Tibial nerve (tissue), 4 donors: ENCODE measurements around the gene ELOVL7. TPM values are rescaled to one million over a fixed set of nuclear protein-coding genes. Genes with fewer than 3 reads are reported as not detected.

ENCODE experiments used
- DNase-seq, 2 donors: peaks; one replicate each; pipeline ENCODE4 v3.0.0-alpha.2; 2019; ENCODE audit warnings: low spot score in 2 of 2
- H3K27ac ChIP-seq, 4 donors: fragments of 200-600 bp; sonication (generic) in 3 of 4; one replicate each; pipeline ENCODE4 v1.5.1; 2017 to 2019; ENCODE audit warnings: mild to moderate bottlenecking in 1 of 4
- H3K27me3 ChIP-seq, 2 donors: fragments of 200-600 bp; sonication (generic) in 1 of 2; one replicate each; pipeline versions ENCODE4 v1.5.1 to v1.6.0; 2017 to 2019
- H3K36me3 ChIP-seq, 3 donors: fragments of 200-600 bp; sonication (generic); one replicate each; pipeline ENCODE4 v1.5.1; 2018 to 2019
- H3K4me1 ChIP-seq, 4 donors: fragments of 200-600 bp; sonication (generic) in 3 of 4; one replicate each; pipeline ENCODE4 v1.5.1; 2017 to 2019
- H3K4me3 ChIP-seq, 4 donors: fragments of 200-600 bp; sonication (generic) in 3 of 4; one replicate each; pipeline ENCODE4 v1.5.1; 2017 to 2019; ENCODE audit warnings: mild to moderate bottlenecking in 1 of 4, moderate library complexity in 1 of 4
- H3K9me3 ChIP-seq, 4 donors: fragments of 200-600 bp; sonication (generic) in 3 of 4; one replicate each; pipeline ENCODE4 v1.5.1; 2017 to 2019
- EP300 ChIP-seq, 2 donors: sonication (generic); formaldehyde crosslinking; IDR thresholded peaks; one replicate each; pipeline ENCODE4 v1.6.1; 2017; ENCODE audit warnings: antibody characterized with exemption in 2 of 2, mild to moderate bottlenecking in 1 of 2
- POLR2A ChIP-seq, 2 donors: fragments of 450-650 bp; IDR thresholded peaks; one replicate each; pipeline ENCODE4 v1.6.1; 2017; ENCODE audit warnings: antibody characterized with exemption in 2 of 2, mild to moderate bottlenecking in 2 of 2, moderate library complexity in 2 of 2
- WGBS, 2 donors: methylation state at CpG; one replicate each; pipeline ENCODE4 v1.1.5; 2018; 5-methylcytosine and 5-hydroxymethylcytosine counted together
- total RNA-seq, 4 donors: library from RNA; depleted of rRNA; stranded (reverse); fragments of >200 nt; gene quantifications; one replicate each; pipeline ENCODE4 v1.1.0, GENCODE V29; 2016
- TF ChIP-seq, protein P1 (sequence below), 5 experiments: fragments of 200-600 bp in 3 of 5; fragments of 450-650 bp in 2 of 5; sonication (generic) in 3 of 5; IDR thresholded peaks; one replicate each; pipeline ENCODE4 v1.5.1; 2016 to 2019; ENCODE audit warnings: antibody characterized with exemption in 5 of 5, mild to moderate bottlenecking in 3 of 5, moderate library complexity in 2 of 5

ELOVL7 gene
- 10 to 100 TPM in 3 of 4 donors, 1 to 10 TPM in 1; 9.0 to 28.0 (median 15.8) TPM for total RNA-seq

DNA sequence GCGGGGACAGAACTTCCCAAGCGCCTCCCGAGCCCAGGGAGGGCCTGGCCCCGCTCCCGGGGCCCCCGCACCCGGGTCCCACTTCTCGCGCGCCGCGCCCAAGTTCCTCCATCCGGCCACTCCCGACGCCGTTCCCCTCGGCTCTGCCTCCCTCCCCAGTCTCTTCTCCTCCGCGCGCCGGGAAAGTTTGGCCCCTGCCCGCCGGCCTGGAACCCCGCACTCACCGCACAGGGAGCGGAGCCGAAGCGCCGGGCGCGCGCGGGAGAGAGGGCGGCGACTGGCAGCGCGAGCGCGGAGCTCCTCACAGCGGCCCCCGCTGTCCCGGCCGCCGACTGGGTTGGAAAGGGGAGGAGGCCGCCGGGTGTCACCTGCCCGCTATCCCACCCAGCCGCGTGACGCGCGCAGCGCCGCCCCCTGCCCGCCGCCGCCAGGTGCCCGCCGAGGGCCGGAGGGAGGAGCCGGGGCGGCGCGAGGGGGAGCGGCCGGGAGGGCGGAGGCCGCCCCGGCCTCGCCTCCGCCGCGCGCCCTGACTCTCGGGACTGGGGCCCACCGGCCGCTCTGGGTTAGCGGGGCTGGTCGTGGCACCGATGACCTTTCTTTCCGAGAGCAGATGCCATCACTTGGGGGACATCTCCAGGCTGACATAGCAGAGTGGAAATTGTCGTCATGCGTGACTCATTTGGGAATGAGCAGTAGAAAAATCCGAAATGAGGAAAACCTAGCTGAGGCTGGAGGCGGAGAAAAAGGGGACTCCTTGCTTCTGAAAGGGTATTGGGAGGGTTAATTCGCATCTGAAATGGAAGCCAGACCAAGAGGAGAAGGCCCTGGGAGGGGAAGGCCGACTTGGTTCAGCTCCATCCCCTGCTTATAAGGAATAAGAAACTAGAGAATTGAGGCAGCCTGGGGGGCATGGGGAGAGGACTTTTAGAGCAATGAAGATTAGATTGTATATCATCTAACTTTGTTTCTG lies at the start of gene ELOVL7:
ELOVL7 (minus strand) TSS at position 334 of the 970 bp plus-strand sequence. CDS start 56,872 bp downstream, outside the sequence.
- Histone ChIP-seq H3K27me3 (peaks cover 0 to 39% of the 10 kb centered on the region in 2 donors), H3K9me3 (no peaks in the 10 kb centered on the region), H3K36me3 (no peaks in the 10 kb centered on the region), H3K4me1 (peaks cover 0 to 21% (median 4%) of the 10 kb centered on the region in 4 donors), H3K4me3 (peak within 1 kb of the TSS; percentile 52 to 68 (median 59)), H3K27ac (peak within 1 kb of the TSS; percentile 44 to 86 (median 76))
- peak in 1 of 2 donors; percentile 46 for TF ChIP-seq POLR2A (IDR thresholded peaks at IDR 0.05)
- TF ChIP-seq, protein P1, sequence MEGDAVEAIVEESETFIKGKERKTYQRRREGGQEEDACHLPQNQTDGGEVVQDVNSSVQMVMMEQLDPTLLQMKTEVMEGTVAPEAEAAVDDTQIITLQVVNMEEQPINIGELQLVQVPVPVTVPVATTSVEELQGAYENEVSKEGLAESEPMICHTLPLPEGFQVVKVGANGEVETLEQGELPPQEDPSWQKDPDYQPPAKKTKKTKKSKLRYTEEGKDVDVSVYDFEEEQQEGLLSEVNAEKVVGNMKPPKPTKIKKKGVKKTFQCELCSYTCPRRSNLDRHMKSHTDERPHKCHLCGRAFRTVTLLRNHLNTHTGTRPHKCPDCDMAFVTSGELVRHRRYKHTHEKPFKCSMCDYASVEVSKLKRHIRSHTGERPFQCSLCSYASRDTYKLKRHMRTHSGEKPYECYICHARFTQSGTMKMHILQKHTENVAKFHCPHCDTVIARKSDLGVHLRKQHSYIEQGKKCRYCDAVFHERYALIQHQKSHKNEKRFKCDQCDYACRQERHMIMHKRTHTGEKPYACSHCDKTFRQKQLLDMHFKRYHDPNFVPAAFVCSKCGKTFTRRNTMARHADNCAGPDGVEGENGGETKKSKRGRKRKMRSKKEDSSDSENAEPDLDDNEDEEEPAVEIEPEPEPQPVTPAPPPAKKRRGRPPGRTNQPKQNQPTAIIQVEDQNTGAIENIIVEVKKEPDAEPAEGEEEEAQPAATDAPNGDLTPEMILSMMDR (IDR thresholded peaks at IDR 0.05), result peak in 3 of 5 experiments; percentile 8 to 32 (median 25)
- TF ChIP-seq EP300 (IDR thresholded peaks at IDR 0.05), result peak in 1 of 2 donors; percentile 62
- WGBS, 2 donors, result 1 to 3% methylated on average over 16 to 61 of the region's 87 CpGs
- no peak for DNase-seq

- Histone ChIP-seq H3K4me1 (no peaks in the 10 kb centered on the region), H3K9me3 (no peaks in the 10 kb centered on the region), H3K36me3 (peaks cover 0 to 75% (median 0%) of the 10 kb centered on the region in 3 donors), H3K4me3 (no peak overlapping the region), H3K27ac (no peak overlapping the region), H3K27me3 (no peaks in the 10 kb centered on the region)
- TF ChIP-seq EP300 (IDR thresholded peaks at IDR 0.05), result no peak
- TF ChIP-seq, protein P1 (IDR thresholded peaks at IDR 0.05), result no peak
- no peak for TF ChIP-seq POLR2A (IDR thresholded peaks at IDR 0.05)
- 95 to 98% methylated on average over 13 of the region's 13 CpGs for WGBS, 2 donors
- no peak for DNase-seq
Observed at GRCh38 chr5:60893521-60893920, 49.5 kb upstream of the ELOVL7 start.

DNA sequence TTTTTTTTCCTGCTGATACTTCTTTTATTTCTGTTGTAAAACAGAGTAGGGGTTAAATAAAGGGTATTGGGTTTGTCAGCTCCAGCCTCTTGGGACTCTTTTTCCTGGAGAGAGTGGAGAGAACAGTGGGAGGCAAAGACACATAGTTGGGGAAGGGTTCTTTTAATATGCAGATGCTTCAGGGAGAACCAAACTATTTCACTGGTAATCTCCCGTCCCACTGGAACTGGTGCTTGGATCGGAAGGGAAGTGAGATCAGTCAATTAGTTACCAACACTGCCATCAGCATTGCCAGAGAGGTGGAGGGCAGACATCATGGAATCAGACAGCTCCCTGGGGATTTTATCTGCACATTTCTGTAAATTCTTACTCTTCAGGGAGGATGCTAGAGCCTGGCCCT lies 47.6 kb upstream of the ELOVL7 start:
- no peak overlapping the region for H3K4me3 ChIP-seq
- H3K9me3 ChIP-seq, result no peaks in the 10 kb centered on the region
- H3K27ac ChIP-seq, result no peak overlapping the region
- TF ChIP-seq, protein P1 (IDR thresholded peaks at IDR 0.05), result no peak
- TF ChIP-seq EP300 (IDR thresholded peaks at IDR 0.05) (no peak), POLR2A (IDR thresholded peaks at IDR 0.05) (no peak)
- H3K4me1 ChIP-seq, result no peaks in the 10 kb centered on the region
- no peak for DNase-seq
- H3K27me3 ChIP-seq, result no peaks in the 10 kb centered on the region
- 80 to 81% methylated on average over 2 of the region's 2 CpGs for WGBS, 2 donors
- peaks cover 0 to 66% (median 0%) of the 10 kb centered on the region in 3 donors for H3K36me3 ChIP-seq

DNA sequence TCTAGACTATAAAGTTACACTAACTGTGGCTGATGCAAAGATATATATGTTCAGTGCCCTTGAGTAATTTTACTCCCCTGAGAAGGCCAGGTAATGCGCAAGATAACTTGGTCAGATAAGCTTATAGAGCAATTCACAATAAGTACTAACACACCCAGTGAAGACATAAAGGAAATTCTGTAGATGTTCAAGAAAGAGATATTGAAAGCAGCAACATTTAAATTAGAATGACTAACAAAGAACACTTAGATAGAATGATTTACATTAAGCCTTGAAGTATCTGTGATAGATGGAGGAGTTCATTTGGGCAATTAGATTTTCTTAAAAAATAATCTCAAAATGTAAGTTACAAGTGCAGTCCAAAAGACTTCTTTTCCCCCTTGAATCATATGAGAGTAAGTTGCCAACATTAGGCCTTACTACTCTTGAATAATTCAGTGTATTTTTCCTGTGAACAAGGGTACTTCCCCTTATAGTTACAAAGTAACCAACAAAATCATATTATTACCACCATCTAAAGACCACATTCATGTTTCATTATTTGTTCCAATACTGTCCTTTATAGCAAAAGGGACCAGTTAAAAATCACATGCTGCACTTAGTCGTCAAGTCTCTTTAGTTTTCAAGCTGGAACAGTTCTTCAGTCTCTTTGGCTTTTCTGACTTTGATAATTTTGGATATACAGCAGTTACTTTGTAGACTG lies 44.4 kb upstream of the ELOVL7 start:
- no peaks in the 10 kb centered on the region for H3K27me3 ChIP-seq
- DNase-seq, result no peak
- TF ChIP-seq POLR2A (IDR thresholded peaks at IDR 0.05) (no peak), EP300 (IDR thresholded peaks at IDR 0.05) (no peak)
- TF ChIP-seq, protein P1 (IDR thresholded peaks at IDR 0.05), result no peak
- no peak overlapping the region for H3K27ac ChIP-seq
- H3K9me3 ChIP-seq, result no peaks in the 10 kb centered on the region
- whole genome bisulfite sequencing, 2 donors, result 97 to 98% methylated on average over 2 of the region's 2 CpGs
- H3K4me1 ChIP-seq, result no peaks in the 10 kb centered on the region
- no peak overlapping the region for H3K4me3 ChIP-seq
- peaks cover 0 to 59% (median 0%) of the 10 kb centered on the region in 3 donors for H3K36me3 ChIP-seq
